HepG2 (cell line): Measurements from ENCODE around the gene SEC61A1. TPM values are rescaled to one million over a fixed set of nuclear protein-coding genes. Genes with fewer than 3 reads are reported as not detected.
A peak's percentile ranks its signal among the peaks of the same experiment; 100 is the strongest.

Experiments
- ATF7 ChIP-seq, 2 experiments: fragments of 450-650 bp in 1 of 2; sonication (generic) in 1 of 2; formaldehyde crosslinking in 1 of 2; IDR thresholded peaks; 2 replicates each; pipeline versions ENCODE4 v1.4.0 to v1.6.1; 2016 to 2020; ENCODE audit warnings: antibody characterized with exemption in 1 of 2, mild to moderate bottlenecking in 1 of 2, missing genetic modification reagents in 1 of 2
- E2F1 ChIP-seq: sonication (generic); formaldehyde crosslinking; IDR thresholded peaks from 2 replicates; pipeline ENCODE4 v1.5.0; 2020; ENCODE audit warnings: missing genetic modification reagents
- HMGA1 ChIP-seq: sonication (generic); formaldehyde crosslinking; conservative IDR thresholded peaks from 2 replicates; pipeline ENCODE4 v1.4.0; 2020; ENCODE audit warnings: missing genetic modification reagents
- HNRNPLL ChIP-seq: fragments of 200-400 bp; formaldehyde crosslinking; IDR thresholded peaks from 2 replicates; pipeline ENCODE4 v1.6.1; 2017; ENCODE audit warnings: mild to moderate bottlenecking, low read depth, low read length; ENCODE audit not compliant: poor library complexity, severe bottlenecking
- IRF9 ChIP-seq: sonication (generic); formaldehyde crosslinking; IDR thresholded peaks from 2 replicates; pipeline ENCODE4 v1.8.0; 2022; ENCODE audit warnings: missing genetic modification reagents, mild to moderate bottlenecking, borderline replicate concordance
- KDM4B ChIP-seq: sonication (generic); formaldehyde crosslinking; IDR thresholded peaks from 2 replicates; pipeline ENCODE4 v1.4.0; 2020; ENCODE audit warnings: missing genetic modification reagents
- KLF16 ChIP-seq, 2 experiments: sonication (generic) in 1 of 2; formaldehyde crosslinking in 1 of 2; IDR thresholded peaks; 2 replicates each; pipeline versions ENCODE4 v1.6.1 to v1.8.0; 2016 to 2023; ENCODE audit warnings: missing genetic modification reagents in 2 of 2, missing compliant biosample characterization in 1 of 2
- MED13 ChIP-seq: sonication (generic); formaldehyde crosslinking; IDR thresholded peaks from 2 replicates; pipeline ENCODE4 v1.5.0; 2020; ENCODE audit warnings: missing genetic modification reagents
- MTF2 ChIP-seq: sonication (generic); formaldehyde crosslinking; IDR thresholded peaks from 2 replicates; pipeline ENCODE4 v1.5.0; 2020; ENCODE audit warnings: missing genetic modification reagents, borderline replicate concordance
- PHF5A ChIP-seq: IDR thresholded peaks from one replicate; pipeline ENCODE4 v1.6.1; 2018; ENCODE audit warnings: low read depth, missing genetic modification reagents; ENCODE audit not compliant: unreplicated experiment
- RNF2 ChIP-seq: fragments of 450-650 bp; conservative IDR thresholded peaks from 2 replicates; pipeline ENCODE4 v1.6.1; 2016; ENCODE audit warnings: low read depth
- TMF1 ChIP-seq: sonication (generic); formaldehyde crosslinking; IDR thresholded peaks from 2 replicates; pipeline ENCODE4 v1.8.1; 2022; ENCODE audit warnings: low read depth, missing genetic modification reagents
- ZFAT ChIP-seq: sonication (generic); formaldehyde crosslinking; conservative IDR thresholded peaks from 2 replicates; pipeline ENCODE4 v1.8.1; 2023; ENCODE audit warnings: missing genetic modification reagents, inconsistent platforms
- ZMYM2 ChIP-seq: sonication (generic); formaldehyde crosslinking; IDR thresholded peaks from 2 replicates; pipeline ENCODE4 v1.8.0; 2022; ENCODE audit warnings: mild to moderate bottlenecking, missing genetic modification reagents
- ZNF121 ChIP-seq: sonication (generic); formaldehyde crosslinking; IDR thresholded peaks from 2 replicates; pipeline ENCODE4 v1.5.0; 2020; ENCODE audit warnings: mild to moderate bottlenecking, missing genetic modification reagents
- ZNF124 ChIP-seq: sonication (generic); formaldehyde crosslinking; IDR thresholded peaks from 2 replicates; pipeline ENCODE4 v1.4.0; 2020; ENCODE audit warnings: missing genetic modification reagents
- ZNF572 ChIP-seq: sonication (generic); formaldehyde crosslinking; IDR thresholded peaks from 2 replicates; pipeline ENCODE4 v1.5.1; 2020; ENCODE audit warnings: mild to moderate bottlenecking, missing genetic modification reagents
- ZNF652 ChIP-seq: IDR thresholded peaks from 2 replicates; pipeline ENCODE4 v1.6.1; 2016; ENCODE audit warnings: low read depth, borderline replicate concordance
- ZNF749 ChIP-seq: sonication (generic); formaldehyde crosslinking; IDR thresholded peaks from 2 replicates; pipeline ENCODE4 v1.8.0; 2022; ENCODE audit warnings: mild to moderate bottlenecking, missing genetic modification reagents, moderate library complexity, borderline replicate concordance
- polyA plus RNA-seq, 8 experiments: library from polyadenylated mRNA; depleted of rRNA in 3 of 8; stranded (reverse) in 7 of 8; unstranded in 1 of 8; fragments of >200 nt; fragmentation: Illumina TruSeq in 4 of 8; extraction: Trizol in 4 of 8; gene quantifications; 2 replicates each; pipeline versions ENCODE4 v1.2.1 to v1.2.3, GENCODE V29; 2011 to 2016; ENCODE audit warnings: low read depth in 4 of 8, missing spikeins in 1 of 8, mixed read lengths in 1 of 8; ENCODE audit not compliant: insufficient read depth in 1 of 8
- total RNA-seq, 5 experiments: library from RNA; depleted of rRNA; stranded (reverse); fragments of >200 nt; fragmentation: Illumina TruSeq; extraction: Trizol; gene quantifications; 2 replicates each; pipeline ENCODE4 v1.2.3, GENCODE V29; 2016; ENCODE audit warnings: low read depth in 1 of 5
- TF ChIP-seq, protein P1 (sequence below): sonication (generic); formaldehyde crosslinking; IDR thresholded peaks from 2 replicates; pipeline ENCODE4 v1.4.0; 2020; ENCODE audit warnings: mild to moderate bottlenecking, missing genetic modification reagents
- TF ChIP-seq, protein P2 (sequence below): sonication (generic); formaldehyde crosslinking; IDR thresholded peaks from 2 replicates; pipeline ENCODE4 v1.9.0; 2021; ENCODE audit warnings: missing genetic modification reagents, borderline replicate concordance

Gene SEC61A1
- total and polyA plus RNA-seq, 2 of the 13 experiments (the other 11 are each of a cell fraction or from before 2014, with no cell fraction given) = 170 to 203 TPM

- TF ChIP-seq KDM4B (CRISPR knock-in tag) (no peak; the same call in none of the 2 replicates), PHF5A (CRISPR knock-in tag) (peak; percentile 53), ZNF652 (CRISPR knock-in tag) (no peak), ZNF124 (CRISPR knock-in tag) (0 out of 2 replicates have a peak, but pooled peaks have one; percentile 16), ATF7 (IDR thresholded peaks at IDR 0.05) (no peak), ATF7 (CRISPR knock-in tag; IDR thresholded peaks at IDR 0.05) (no peak), HNRNPLL (peak; percentile 62), E2F1 (CRISPR knock-in tag) (peak; percentile 54; the same call in 1 of the 2 replicates), ZNF749 (peak; percentile 85; the same call in 1 of the 2 replicates), KLF16 (CRISPR knock-in tag; IDR thresholded peaks at IDR 0.05) (peak; percentile 29 to 31; a peak in 1 of 4 replicates), RNF2 (peak; percentile 87), TMF1 (CRISPR knock-in tag) (peak; percentile 72; the same call in 1 of the 2 replicates), ZMYM2 (CRISPR knock-in tag) (0 out of 2 replicates have a peak, but pooled peaks have one; percentile 35), MTF2 (CRISPR knock-in tag) (peak; percentile 55; the same call in 1 of the 2 replicates), ZFAT (CRISPR knock-in tag) (no peak), IRF9 (peak; percentile 94; the same call in 1 of the 2 replicates), ZNF121 (peak; percentile 44; the same call in 1 of the 2 replicates), HMGA1 (CRISPR knock-in tag) (no peak), ZNF572 (peak; percentile 44; the same call in 1 of the 2 replicates), MED13 (CRISPR knock-in tag) (0 out of 2 replicates have a peak, but pooled peaks have one; percentile 10)
- TF ChIP-seq, protein P1, sequence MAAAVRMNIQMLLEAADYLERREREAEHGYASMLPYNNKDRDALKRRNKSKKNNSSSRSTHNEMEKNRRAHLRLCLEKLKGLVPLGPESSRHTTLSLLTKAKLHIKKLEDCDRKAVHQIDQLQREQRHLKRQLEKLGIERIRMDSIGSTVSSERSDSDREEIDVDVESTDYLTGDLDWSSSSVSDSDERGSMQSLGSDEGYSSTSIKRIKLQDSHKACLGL (CRISPR knock-in tag) = peak; percentile 88
- TF ChIP-seq, protein P2, sequence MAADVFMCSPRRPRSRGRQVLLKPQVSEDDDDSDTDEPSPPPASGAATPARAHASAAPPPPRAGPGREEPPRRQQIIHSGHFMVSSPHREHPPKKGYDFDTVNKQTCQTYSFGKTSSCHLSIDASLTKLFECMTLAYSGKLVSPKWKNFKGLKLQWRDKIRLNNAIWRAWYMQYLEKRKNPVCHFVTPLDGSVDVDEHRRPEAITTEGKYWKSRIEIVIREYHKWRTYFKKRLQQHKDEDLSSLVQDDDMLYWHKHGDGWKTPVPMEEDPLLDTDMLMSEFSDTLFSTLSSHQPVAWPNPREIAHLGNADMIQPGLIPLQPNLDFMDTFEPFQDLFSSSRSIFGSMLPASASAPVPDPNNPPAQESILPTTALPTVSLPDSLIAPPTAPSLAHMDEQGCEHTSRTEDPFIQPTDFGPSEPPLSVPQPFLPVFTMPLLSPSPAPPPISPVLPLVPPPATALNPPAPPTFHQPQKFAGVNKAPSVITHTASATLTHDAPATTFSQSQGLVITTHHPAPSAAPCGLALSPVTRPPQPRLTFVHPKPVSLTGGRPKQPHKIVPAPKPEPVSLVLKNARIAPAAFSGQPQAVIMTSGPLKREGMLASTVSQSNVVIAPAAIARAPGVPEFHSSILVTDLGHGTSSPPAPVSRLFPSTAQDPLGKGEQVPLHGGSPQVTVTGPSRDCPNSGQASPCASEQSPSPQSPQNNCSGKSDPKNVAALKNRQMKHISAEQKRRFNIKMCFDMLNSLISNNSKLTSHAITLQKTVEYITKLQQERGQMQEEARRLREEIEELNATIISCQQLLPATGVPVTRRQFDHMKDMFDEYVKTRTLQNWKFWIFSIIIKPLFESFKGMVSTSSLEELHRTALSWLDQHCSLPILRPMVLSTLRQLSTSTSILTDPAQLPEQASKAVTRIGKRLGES (CRISPR knock-in tag) = no peak
These were observed at the start of gene SEC61A1 (continued) for GRCh38 chr3:128051837-128052594.
